Neural cell (in vitro differentiated cells): ENCODE measurements around the gene ZFR2. TPM values are rescaled to one million over a fixed set of nuclear protein-coding genes. Genes with fewer than 3 reads are reported as not detected.
"Not testable (repeated sequence)": the region's sequence is repeated elsewhere in the genome, so short reads cannot be mapped to it uniquely, and the experiment has no call there.

Experiments used
- H2AFZ ChIP-seq: fragments of 200-600, 300-800 bp; sonication (generic), shearing (Covaris generic); 2 replicates; pipeline ENCODE4 v1.6.0; 2014; ENCODE audit warnings: low read depth, mild to moderate bottlenecking, antibody characterized with exemption, low read length, moderate library complexity
- H3F3A ChIP-seq: fragments of 200-600 bp; shearing (Covaris generic); 2 replicates; pipeline ENCODE4 v1.6.1; 2016; ENCODE audit warnings: mild to moderate bottlenecking, moderate library complexity, mixed read lengths, antibody characterized with exemption, low read length; ENCODE audit not compliant: insufficient read depth, poor library complexity, severe bottlenecking
- H3K27ac ChIP-seq: fragments of 200-600, 300-800 bp; sonication (generic), shearing (Covaris generic); 2 replicates; pipeline ENCODE4 v1.5.1; 2014; ENCODE audit warnings: mild to moderate bottlenecking, low read length, moderate library complexity
- H3K27me3 ChIP-seq: fragments of 300-800, 200-600 bp; sonication (generic), shearing (Covaris generic); 2 replicates; pipeline ENCODE4 v1.6.0; 2014; ENCODE audit warnings: mild to moderate bottlenecking, low read depth, low read length, moderate library complexity; ENCODE audit not compliant: insufficient read depth
- H3K36me3 ChIP-seq: fragments of 300-800, 200-600 bp; sonication (generic), shearing (Covaris generic); 2 replicates; pipeline ENCODE4 v1.5.1; 2014; ENCODE audit warnings: mild to moderate bottlenecking, antibody characterized with exemption, low read length, moderate library complexity; ENCODE audit not compliant: insufficient read depth
- H3K4me2 ChIP-seq: fragments of 300-800, 200-600 bp; sonication (generic), shearing (Covaris generic); 2 replicates; pipeline ENCODE4 v1.6.0; 2014; ENCODE audit warnings: mild to moderate bottlenecking, low read length
- H3K4me3 ChIP-seq: fragments of 300-800, 200-600 bp; sonication (generic), shearing (Covaris generic); 2 replicates; pipeline ENCODE4 v1.5.1; 2014; ENCODE audit warnings: mild to moderate bottlenecking, low read length, moderate library complexity
- H3K79me2 ChIP-seq: fragments of 200-600 bp; shearing (Covaris generic); replicated peaks from 2 replicates; pipeline ENCODE4 v1.6.0; 2014; ENCODE audit warnings: mild to moderate bottlenecking, low read length, moderate library complexity; ENCODE audit not compliant: insufficient read depth
- H3K9ac ChIP-seq: fragments of 300-800, 200-600 bp; sonication (generic), shearing (Covaris generic); 2 replicates; pipeline ENCODE4 v1.6.1; 2016; ENCODE audit warnings: mild to moderate bottlenecking, low read length, mixed read lengths
- H3K9me2 ChIP-seq: fragments of 200-600 bp; shearing (Covaris generic); 2 replicates; pipeline ENCODE4 v1.6.1; 2016; ENCODE audit warnings: mild to moderate bottlenecking, low read length, mixed read lengths; ENCODE audit not compliant: insufficient read depth
- H3K9me3 ChIP-seq: fragments of 200-600, 300-800 bp; sonication (generic), shearing (Covaris generic); 2 replicates; pipeline ENCODE4 v1.6.1; 2016; ENCODE audit warnings: mild to moderate bottlenecking, mixed run types, low read length, moderate library complexity, mixed read lengths
- H4K20me1 ChIP-seq: fragments of 200-600 bp; shearing (Covaris generic); 2 replicates; pipeline ENCODE4 v1.6.1; 2016; ENCODE audit warnings: mild to moderate bottlenecking, mixed run types; ENCODE audit not compliant: insufficient read depth
- CTCF ChIP-seq: fragments of 450-650 bp; IDR thresholded peaks from 2 replicates; pipeline ENCODE4 v1.5.1; 2014; ENCODE audit warnings: antibody characterized with exemption, mild to moderate bottlenecking, moderate library complexity; ENCODE audit not compliant: poor library complexity, severe bottlenecking
- REST ChIP-seq: IDR thresholded peaks from 2 replicates; pipeline ENCODE4 v1.6.1; 2012; ENCODE audit warnings: borderline replicate concordance
- TAF1 ChIP-seq: IDR thresholded peaks from 2 replicates; pipeline ENCODE4 v1.6.1; 2012; ENCODE audit warnings: low read depth
- polyA plus RNA-seq: library from polyadenylated mRNA; depleted of rRNA; stranded (reverse); fragments of >200 nt; gene quantifications from 2 replicates; pipeline ENCODE4 v1.2.3, GENCODE V29; 2014

ZFR2 gene
- polyA plus RNA-seq, 1 donor from 2014 or later: 9.0 TPM

- Histone ChIP-seq H3K4me2 (no peak overlapping the region), H3K9me2 (no peaks in the 10 kb centered on the region), H3K27ac (peak overlapping the region; percentile 99), H2AFZ (no peak overlapping the region), H3K9me3 (no peaks in the 10 kb centered on the region), H3K36me3 (peaks cover 10% of the 10 kb centered on the region), H3K79me2 (peaks cover 29% of the 10 kb centered on the region), H4K20me1 (peaks cover 4% of the 10 kb centered on the region), H3K4me3 (peak overlapping the region; percentile 89), H3F3A (no peaks in the 10 kb centered on the region), H3K27me3 (no peaks in the 10 kb centered on the region), H3K9ac (peak overlapping the region; percentile 99)
- TF ChIP-seq REST (no peak), CTCF (peak; percentile 58)
These were observed 10.8 kb upstream of the ZFR2 start for GRCh38 chr19:3879656-3880055.

- H3K9me3 ChIP-seq, H3K4me2 ChIP-seq, H3F3A ChIP-seq, H3K9me2 ChIP-seq, H3K27ac ChIP-seq, H4K20me1 ChIP-seq, H3K36me3 ChIP-seq, H3K27me3 ChIP-seq, H3K4me3 ChIP-seq, H2AFZ ChIP-seq, H3K79me2 ChIP-seq, H3K9ac ChIP-seq: not testable (repeated sequence)
These were observed 5.9 kb upstream of the ZFR2 start for GRCh38 chr19:3874695-3875094.

GRCh38 chr19:3873151-3873550 lies 4.3 kb upstream of the ZFR2 start:
- no peaks in the 10 kb centered on the region for H3K9me2 ChIP-seq
- no peak for TF ChIP-seq TAF1
- no peak overlapping the region for H3K27ac ChIP-seq
- peaks cover 4% of the 10 kb centered on the region for H3K9me3 ChIP-seq
- no peak overlapping the region for H2AFZ ChIP-seq
- H3K79me2 ChIP-seq: no peaks in the 10 kb centered on the region
- H3K27me3 ChIP-seq: peaks cover 8% of the 10 kb centered on the region
- H3K4me2 ChIP-seq: no peak overlapping the region
- H3K36me3 ChIP-seq: no peaks in the 10 kb centered on the region
- no peak overlapping the region for H3K9ac ChIP-seq
- no peaks in the 10 kb centered on the region for H3F3A ChIP-seq
- H3K4me3 ChIP-seq: no peak overlapping the region
- H4K20me1 ChIP-seq: no peaks in the 10 kb centered on the region
